Left renal cortex interstitium (tissue), 4 donors: ENCODE data around the gene CMIP. TPM values are rescaled to one million over a fixed set of nuclear protein-coding genes. Genes with fewer than 3 reads are reported as not detected.

Experiments used
- DNase-seq, 4 donors: peaks; one replicate each; pipeline ENCODE4 v3.0.0-alpha.2; 2013; ENCODE audit warnings: low read depth in 4 of 4, low spot score in 2 of 4, missing footprints in 1 of 4
- polyA plus RNA-seq, 4 donors: library from polyadenylated mRNA; unstranded; fragments of 120-200 nt; gene quantifications; one replicate each; pipeline ENCODE4 v1.2.1, GENCODE V29; 2013; ENCODE audit not compliant: insufficient read length in 4 of 4

CMIP gene
- polyA plus RNA-seq, 4 donors: 39.5 to 53.2 (median 42.3) TPM

GRCh38 chr16:81473969-81474959 is 29.7 kb downstream of the CMIP start:
- no peak for DNase-seq

- DNase-seq: no peak
Observed at GRCh38 chr16:81477697-81478693, 33.4 kb downstream of the CMIP start.

GRCh38 chr16:81478876-81479511 is 34.4 kb downstream of the CMIP start:
- no peak for DNase-seq

GRCh38 chr16:81480606-81481206 is 36.1 kb downstream of the CMIP start:
- no peak for DNase-seq

- no peak for DNase-seq
Observed at GRCh38 chr16:81481207-81481821, 36.7 kb downstream of the CMIP start.

GRCh38 chr16:81482329-81483063 is 37.9 kb downstream of the CMIP start:
- no peak for DNase-seq

GRCh38 chr16:81483064-81483969 is 38.7 kb downstream of the CMIP start:
- no peak for DNase-seq

GRCh38 chr16:81483970-81484595 is 39.5 kb downstream of the CMIP start:
- DNase-seq: no peak

- DNase-seq: no peak
Observed at GRCh38 chr16:81484908-81485624, 40.5 kb downstream of the CMIP start.

GRCh38 chr16:81485824-81486539 is 41.4 kb downstream of the CMIP start:
- no peak for DNase-seq

- DNase-seq: peak in 1 of 4 donors; percentile 56
Observed at GRCh38 chr16:81486540-81487061, 42.0 kb downstream of the CMIP start.

- no peak for DNase-seq
Observed at GRCh38 chr16:81487301-81487720, 42.7 kb downstream of the CMIP start.

- no peak for DNase-seq
Observed at GRCh38 chr16:81488687-81489411, 44.2 kb downstream of the CMIP start.

- no peak for DNase-seq
Observed at GRCh38 chr16:81489547-81490267, 45.1 kb downstream of the CMIP start.
